ENCODE results near the gene VPS41.
A peak's percentile ranks its signal among the peaks of the same experiment; 100 is the strongest.

VPS41 gene

DNA sequence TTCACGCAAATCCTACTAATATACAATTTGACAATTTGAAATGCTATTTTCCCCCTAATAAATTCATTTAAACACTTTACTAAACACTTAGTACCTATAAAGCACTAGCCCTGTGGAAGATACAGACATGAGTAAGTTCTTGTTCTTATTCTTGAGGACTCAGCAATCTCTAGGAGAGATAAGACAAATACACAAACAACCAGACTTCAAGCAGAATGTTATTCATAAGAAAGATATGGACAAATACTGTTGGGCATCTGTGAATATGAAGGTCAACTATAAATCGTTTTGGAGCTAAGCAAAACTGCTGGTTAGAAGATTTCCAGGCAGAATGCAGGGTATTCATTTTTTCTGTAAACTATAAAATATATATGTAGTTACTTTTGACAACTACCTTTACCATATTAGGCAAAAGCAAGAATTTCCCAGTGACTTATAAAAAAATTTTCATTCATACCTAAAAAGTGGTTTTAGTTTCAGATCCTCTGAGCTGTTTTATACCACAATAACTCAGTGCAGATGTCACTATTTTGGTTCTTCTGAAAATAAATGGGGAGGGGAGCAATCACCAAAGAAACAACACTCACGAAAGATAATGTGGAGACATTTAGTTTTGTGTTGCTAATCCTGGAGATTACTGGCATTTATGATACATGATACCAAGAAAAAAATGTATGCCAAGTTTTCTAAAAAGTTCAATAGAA is 3.8 kb downstream of the VPS41 start:
- DNase-seq (ENCODE audit: low spot score), result no peak

DNA sequence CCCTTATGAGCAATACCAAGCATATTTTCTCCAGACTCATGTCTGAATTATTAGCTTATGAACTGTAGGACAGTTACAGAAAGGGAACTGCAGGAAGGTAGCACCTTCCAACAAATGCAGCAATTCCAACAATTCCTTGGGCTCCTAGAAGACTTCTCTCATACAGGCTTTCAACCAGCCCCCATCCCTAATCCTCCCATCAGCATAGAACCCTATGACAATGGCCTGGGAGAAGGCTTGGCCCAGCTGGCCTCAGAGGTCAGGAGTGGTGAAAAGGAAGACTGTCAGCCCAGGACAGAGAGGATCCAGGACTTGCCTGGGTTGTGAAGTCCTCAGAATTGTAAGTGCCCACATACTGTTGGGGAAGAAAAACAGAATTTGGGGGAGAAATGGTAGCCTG is 5.9 kb downstream of the VPS41 start:
- DNase-seq (ENCODE audit: low spot score), result no peak

DNA sequence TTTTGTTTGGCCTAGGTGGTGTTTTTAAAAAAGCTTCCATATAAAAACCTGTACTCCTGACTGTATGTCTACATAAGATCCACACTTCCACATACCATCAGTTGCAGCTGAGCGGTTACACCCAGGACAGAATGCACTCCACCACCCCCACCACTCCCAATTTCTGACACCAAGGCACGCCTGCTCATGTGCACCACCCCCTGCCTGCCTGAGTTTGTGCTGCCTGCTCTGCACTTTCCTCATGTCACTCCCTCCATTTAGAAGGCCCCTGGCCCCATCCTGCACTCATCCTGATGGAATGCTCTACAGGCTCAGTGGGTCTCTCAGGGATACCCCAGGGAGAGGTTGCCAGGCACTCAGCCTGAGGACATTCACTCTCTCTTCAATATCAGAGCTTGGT is 6.5 kb downstream of the VPS41 start:
- no peak for DNase-seq (ENCODE audit: low spot score)

DNA sequence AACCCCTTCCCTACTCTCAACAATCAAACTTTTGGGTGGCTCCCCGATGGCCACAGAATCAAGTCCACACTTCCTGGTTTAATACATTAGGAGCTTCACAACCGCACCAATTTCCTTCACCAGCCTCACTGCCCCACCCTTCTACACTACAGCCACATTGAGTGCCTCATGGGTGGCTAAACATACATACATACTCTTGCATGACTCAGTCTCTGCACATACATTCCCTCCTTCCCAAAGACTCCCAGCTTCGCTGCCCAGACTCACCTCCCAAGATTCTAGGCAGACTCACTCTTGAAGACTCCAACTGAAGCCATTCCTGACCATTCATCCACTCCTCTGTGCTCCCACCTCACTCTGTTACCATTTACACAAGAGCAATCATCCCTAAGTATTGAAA is 15.9 kb downstream of the VPS41 start:
- no peak for DNase-seq (ENCODE audit: low spot score)

DNA sequence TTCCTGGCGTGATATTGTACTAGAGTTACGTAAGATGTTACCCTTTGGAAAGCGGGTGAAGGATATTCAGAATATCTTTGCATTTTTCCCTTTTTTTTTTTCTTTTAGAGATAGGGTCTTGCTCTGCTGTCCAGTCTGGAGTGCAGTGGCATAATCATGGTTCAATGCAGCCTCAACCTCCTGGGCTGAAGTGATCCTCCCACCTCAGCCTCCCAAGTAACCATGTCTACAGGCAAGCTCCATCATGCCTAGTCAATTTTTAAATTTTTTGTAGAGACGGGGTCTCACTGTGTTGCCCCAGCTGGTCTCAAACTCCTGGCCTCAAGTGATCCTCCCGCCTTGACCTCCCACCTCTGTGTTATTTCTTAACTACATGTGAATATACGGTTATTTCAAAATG is 18.4 kb downstream of the VPS41 start:
- DNase-seq (ENCODE audit: low spot score), result no peak

DNA sequence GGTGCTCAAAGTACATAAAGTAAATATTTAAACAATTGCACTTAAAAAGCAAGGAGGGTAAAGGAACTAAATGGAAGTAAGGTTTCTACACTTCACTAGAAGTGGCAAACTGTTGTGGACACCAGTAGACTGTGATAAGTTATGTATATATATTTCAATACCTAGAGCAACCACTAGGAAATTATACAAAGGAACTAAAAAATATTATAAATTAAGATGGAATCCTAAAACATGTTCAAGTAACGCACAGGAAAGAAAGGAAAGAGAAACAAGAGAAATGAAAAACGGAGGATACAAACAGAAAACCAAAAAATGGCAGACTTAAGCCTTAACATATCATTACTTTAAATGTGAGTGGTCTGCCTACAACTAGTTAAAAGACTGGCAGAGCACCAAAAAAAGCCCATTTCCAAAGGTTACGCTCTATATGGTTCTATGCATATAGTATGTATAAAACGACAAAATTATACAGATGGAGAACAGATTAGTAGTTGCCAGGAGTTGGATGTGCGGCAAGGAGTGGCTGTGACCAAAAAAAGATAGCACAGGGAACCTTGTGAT is 19.0 kb downstream of the VPS41 start:
- DNase-seq (ENCODE audit: low spot score), result no peak

DNA sequence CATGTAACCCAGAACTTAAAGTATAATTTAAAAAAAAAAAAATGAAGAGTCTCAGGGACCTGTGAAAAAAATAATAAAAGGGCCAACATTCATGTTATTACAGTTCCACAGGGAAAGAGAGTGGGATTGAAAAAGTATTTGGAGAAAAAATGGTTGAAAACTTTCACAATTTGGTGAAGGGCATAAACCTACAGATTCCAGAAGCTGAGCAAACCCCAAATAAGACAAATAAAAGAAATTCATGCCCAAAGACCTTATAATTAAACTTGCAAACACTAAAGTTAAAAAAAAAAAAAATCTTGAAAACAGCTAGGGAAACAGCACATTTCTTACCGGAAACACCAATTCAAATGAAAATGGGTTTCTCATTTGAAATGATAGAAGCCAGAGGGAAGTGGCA is 19.9 kb downstream of the VPS41 start:
- DNase-seq (ENCODE audit: low spot score), result no peak

DNA sequence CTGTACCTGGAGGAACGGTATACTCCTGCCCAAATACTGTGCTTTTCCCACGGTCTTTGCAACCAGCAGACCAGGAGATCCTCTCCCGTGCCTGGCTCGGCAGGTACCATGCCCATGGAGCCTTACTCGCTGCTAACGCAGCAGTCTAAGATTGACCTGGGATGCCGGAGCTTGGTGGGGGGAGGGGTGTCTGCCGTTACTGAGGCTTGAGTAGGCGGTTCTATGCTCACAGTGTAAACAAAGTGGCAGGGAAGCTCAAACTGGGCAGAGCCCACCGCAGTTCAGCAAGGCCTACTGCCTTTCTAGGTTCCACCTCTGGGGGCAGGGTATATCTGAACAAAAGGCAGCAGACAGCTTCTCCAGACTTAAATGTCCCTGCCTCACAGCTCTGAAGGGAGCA is 22.7 kb downstream of the VPS41 start:
- no peak for DNase-seq (ENCODE audit: low spot score)

DNA sequence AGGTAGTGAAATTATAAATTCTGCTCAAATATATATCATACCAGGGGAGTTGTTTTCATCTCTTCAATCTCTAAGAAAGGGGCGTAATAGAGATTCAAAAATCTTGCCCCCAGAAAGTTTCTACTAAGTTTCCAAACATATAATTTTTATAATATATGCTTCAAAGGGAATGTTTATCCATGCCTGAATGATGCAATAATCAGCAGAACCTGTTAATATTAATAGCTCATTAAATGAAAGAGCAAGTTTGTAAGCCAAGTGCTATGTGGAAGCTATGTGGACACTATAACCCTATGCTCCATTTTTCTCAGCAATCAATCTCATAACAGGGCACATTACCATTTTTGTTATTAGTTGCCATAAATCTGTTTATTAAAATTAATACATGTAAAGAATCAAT is 25.3 kb downstream of the VPS41 start:
- DNase-seq (ENCODE audit: low spot score), result no peak

DNA sequence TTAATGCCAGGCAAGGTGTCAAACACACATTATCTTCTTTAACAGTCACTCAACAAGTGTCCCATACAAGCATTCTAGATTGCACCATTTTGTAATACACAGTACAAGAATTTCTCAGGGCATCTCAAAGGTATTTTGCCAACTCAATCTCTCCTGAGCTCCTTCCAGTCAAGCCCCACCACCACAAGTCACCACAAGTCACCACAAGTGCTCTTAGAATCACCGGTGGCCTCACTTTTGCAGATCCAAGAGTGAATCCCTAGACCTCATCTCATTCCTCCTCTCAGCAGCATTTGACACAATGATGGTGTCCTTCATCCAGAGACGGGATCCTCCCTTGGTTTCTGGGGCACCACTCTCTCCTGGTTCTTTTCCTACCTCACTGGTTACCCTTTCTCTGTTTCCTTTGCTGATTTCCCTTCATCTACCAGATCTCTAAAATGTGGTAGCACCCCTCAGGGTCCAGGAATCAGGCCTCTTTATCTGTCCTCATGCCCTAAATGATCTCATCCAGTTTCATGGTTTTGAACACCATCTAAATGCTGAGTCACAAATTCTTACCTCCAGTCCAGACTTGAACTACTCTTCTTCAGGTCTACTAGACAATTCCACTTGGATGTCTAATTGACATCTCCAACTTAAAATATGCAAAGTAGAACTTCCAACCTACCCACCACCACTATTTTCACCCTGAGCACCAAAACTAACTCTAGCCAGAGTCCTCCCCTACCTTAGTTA is 26.9 kb downstream of the VPS41 start:
- DNase-seq (ENCODE audit: low spot score), result no peak

DNA sequence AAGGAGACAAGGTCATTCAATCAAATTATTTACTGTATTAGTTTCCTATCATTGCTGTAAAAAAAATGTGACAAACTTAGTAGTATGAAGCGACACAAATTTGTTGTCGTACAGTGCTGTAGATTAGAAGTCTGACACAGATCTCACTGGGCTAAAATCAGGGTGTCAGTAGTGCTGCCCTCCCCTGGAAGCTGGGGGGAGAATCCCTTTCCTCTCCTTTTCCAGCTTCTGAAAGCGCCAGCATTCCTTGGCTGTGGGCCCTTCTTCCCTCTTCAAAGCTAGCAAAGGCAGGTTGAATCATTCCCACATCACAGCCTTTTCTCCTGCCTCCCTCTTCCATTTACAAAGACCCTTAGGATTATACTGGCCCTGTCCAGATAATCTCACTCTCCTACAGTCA is 28.0 kb downstream of the VPS41 start:
- DNase-seq (ENCODE audit: low spot score), result no peak

DNA sequence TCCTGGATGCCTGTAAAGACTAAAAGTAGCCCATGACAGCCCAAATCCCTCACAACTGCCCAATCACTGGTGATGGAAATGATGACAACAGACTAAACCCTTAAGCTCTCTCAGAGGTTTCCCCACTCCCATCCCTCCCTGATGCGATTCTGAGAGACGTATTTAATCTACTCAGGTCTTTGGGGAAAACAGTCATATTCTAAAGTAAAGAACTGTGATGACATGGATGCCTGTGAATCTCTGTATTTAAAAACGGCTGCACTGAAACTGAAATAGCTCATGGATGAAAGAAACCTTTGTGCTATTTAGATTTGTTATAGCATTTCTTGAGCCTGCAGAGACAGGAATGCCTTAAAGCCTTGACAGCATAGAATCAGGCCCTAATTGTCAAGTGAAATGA is 28.5 kb downstream of the VPS41 start:
- DNase-seq (ENCODE audit: low spot score), result no peak

DNA sequence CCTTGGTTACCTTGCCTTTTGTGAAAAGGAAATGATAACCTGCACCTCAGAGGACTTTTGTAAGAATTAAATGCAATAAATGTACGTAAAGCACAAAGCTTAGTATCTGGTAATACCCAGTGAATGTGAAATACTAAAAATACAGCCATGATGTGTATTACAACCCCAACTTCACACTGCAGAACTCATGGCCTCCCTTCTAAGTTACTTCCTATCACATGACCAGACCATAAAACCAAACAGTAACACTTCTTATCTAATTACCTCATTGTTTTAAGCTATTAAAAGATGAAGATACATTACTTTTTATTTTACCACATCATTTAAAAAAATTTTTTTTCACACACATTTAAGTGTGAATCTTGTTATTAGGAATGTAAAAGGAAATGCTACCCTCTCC is 29.0 kb downstream of the VPS41 start:
- no peak for DNase-seq (ENCODE audit: low spot score)

DNA sequence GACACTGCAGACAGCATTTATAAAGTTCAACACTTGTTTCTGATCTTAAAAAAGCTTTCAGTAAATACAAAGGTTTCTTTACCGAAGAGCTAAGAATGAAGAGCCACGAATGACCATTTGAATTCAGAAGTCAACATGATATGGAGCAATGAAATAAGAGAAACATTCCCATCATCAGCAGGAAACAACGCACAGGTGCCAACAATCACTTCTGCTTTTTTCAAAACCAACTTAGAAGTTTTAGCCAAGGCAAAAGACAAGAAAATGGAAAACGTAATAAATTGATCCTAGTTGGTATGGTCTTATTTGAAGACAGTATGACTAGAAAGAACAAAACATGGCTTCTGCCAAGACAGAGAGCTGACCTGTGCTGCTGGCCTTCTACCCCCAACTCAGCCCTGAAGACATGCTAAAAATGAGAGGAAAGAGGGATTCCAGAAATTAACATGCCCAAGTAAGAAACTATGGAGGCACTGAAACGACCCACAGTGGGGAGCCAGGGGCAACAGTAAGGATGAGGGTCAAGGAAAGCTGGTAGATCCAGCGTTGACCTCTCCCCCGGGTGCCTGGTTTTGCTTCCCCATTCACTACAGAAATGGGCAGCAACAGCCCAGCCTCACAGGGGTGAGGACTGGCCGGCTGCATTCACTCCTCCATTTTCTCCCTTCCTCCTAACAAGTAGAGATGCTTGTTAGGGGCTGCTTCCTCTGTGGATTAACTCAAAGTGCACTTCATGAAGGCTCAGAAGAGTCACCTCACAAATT is 30.1 kb downstream of the VPS41 start:
- DNase-seq (ENCODE audit: low spot score), result no peak

DNA sequence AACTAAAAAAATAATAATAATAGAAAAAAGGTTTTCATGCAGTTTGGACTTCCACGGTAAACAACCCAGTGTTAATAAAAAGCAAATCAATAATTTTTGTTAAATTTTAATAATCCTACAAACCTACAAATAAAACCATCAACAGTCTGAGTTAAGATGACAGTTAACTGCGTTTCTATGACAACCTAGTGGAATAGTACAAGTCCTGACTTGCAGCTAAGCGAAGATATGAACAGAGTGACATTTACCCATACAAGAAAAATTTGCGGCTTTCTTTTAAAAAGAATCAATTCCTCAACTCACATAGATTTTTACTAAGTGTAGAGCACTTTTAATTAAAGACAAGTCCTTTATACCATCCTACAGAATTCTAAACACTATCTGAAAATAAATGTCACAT is 35.6 kb downstream of the VPS41 start:
- DNase-seq (ENCODE audit: low spot score), result no peak

DNA sequence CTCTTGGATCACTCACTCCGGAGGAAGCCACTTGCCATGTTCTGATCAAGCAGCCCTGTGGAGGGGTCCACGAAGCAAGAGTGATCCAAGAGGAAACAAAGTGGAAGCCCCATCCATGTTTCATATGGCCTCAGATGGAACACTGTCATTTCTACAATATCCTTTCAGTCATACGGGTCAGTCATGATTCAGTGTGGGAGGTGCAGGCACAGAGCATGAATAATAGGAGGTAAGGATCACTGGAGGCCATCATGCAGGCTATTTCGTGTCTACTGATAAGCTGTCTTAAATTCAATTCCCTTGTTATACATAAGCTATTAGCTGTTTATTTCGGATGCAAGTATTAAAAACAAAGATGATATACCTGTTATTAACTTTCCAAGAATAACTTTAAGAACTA is 36.8 kb downstream of the VPS41 start:
- DNase-seq (ENCODE audit: low spot score), result no peak

DNA sequence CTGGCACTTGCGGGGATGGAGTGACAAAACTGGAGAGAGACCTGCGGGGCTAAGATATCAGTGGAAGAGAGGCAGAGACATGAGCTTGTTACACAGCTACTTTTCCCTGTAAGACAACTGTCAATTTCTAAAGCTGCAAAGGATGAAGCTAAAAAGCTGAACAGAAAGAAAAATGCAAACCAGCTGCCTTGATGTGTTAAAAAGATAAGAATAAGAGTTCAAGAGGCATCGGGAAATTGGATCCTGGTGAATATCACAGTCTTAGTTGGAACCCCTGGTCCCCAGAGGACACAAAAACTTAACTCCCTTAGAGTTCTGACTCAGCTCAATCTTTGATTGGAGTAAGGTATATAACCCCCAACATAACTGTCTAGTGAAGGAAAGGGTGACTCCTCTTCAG is 38.8 kb downstream of the VPS41 start:
- DNase-seq (ENCODE audit: low spot score), result no peak

DNA sequence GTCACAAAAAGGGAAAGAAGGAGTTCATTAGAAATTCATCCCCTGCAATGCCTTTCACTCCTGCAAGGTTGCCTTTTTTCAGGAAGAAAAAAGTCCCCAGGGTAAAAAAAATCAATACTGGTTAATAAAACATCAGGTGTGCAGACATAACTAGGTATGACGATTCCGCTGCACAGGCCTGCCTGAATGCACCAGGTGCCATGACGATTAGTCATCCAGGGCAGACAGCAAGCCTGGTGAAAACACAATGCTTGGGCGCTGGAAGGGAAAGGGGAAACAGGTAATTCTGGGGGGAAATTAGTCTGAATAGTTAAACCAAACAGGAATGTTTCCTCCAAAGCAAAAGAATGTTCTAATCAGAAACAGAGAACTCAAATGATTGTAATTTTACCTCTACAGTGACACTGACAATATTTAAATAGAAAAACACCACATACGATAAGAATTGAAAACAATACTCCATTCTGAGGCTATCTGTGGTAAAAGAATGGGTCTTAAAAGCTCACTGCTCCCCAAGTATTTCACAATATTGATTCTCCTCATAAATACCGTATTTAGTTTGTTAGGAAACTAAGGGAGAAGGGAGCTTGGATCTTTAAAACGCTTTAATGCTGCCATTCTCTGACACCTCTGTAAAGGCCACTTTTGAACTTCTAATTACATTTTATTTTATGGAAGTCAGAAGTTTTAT is 45.2 kb downstream of the VPS41 start:
- no peak for DNase-seq (ENCODE audit: low spot score)

DNA sequence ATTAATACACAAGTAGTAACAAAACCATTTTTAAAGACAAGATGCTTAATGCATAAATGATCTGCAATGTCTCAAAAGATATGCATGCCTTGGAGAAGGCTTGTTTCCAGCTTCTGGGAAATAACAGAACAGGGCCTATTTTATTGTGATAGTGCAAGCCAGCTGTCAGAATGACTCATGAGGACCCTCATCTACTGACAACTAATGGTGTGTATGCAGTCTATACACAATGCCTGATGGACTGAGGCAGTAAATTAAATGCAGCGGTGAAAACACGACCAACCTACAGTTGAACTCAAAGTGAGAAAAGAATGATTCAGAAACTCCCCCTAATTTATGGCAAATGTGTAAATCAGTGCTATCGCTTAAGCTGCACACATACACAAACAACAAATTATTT is 46.3 kb downstream of the VPS41 start:
- DNase-seq (ENCODE audit: low spot score), result no peak

DNA sequence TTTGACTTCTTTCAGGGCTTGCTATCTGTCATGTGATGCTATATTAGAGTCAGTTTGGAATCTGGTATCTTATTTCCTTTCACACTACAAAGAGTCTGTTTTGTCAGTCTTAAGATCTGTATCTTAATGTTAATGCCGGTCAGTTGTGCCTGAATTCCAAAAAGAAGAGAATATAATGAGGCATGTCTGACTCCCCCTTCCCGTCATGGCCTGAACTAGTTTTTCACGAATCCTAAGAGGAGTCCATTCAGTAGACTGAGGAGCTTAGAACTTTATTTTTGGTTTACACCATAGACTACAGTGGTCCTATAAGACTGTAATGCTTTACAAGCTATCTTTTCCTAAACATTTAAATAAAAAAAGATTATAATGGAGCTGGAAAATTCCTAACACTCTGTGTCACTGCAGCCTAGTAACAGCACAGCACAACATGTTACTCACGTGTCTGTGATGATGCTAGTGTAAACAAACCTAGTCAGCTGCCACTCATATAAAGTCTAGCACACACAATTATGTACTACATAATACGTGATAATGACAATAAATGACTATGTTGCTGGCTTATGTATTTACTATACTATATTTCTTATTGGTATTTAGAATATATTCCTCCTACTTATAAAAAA is 50.6 kb downstream of the VPS41 start:
- peak; percentile 36 for DNase-seq (ENCODE audit: low spot score)

DNA sequence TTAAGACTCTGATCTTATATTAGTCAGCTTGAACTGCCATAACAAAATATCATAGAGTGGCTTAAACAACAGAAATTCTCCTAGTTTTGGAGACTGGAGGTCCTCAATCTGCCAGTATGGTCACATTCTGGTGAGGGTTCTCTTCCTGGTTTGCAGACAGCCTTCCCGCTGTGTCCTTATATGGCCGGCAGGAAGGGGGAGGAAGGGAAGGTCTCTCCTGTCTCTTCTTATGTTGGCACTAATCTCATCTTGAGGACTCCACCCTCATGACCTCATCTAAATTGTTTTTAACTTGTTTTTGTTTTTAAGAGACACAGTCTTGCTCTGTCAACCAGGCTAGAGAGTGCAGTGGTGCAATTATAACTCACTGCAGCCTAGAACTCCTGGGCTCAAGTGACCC is 53.1 kb downstream of the VPS41 start:
- DNase-seq (ENCODE audit: low spot score), result no peak

DNA sequence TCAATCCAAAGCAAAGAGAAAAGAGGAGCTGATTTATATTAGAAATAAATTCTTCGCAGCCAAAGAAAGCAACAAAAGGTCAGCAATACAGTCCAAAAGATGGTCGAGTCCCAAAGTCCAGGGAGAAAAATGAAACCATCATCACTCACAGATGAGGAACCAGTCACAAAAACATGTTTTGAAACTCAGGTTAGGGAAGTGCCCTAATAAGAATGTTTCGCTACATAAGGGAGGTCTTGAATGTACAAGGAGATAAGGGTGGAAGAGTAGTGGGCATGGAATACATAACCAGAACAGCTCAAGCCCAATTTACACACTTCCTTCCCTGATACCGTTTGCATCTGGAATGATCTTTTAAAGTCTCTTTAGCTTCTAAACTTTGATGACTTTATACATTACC is 53.6 kb downstream of the VPS41 start:
- DNase-seq (ENCODE audit: low spot score), result no peak

Measured in AG08396 (cell line).